H9 (cell line): Measurements from ENCODE around the gene MAP2. TPM values are rescaled to one million over a fixed set of nuclear protein-coding genes. Genes with fewer than 3 reads are reported as not detected.

Experiments used
- DNase-seq: peaks from one replicate; pipeline ENCODE4 v3.0.0-alpha.2; 2017
- H2AFZ ChIP-seq: one replicate; pipeline ENCODE4 v1.6.1; 2013; ENCODE audit warnings: mild to moderate bottlenecking, low read length, control low read depth, moderate library complexity
- H2AK5ac ChIP-seq: 2 replicates; pipeline ENCODE4 v1.6.1; 2013; ENCODE audit warnings: low read length, control low read depth, mixed read lengths; ENCODE audit not compliant: insufficient read length
- H2BK120ac ChIP-seq: one replicate; pipeline ENCODE4 v1.6.1; 2013; ENCODE audit warnings: low read depth, mild to moderate bottlenecking, low read length, control low read depth, inconsistent platforms; ENCODE audit not compliant: poor library complexity, severe bottlenecking
- H2BK12ac ChIP-seq: 2 replicates; pipeline ENCODE4 v1.6.1; 2013; ENCODE audit warnings: low read length, control low read depth, mixed read lengths, low read depth; ENCODE audit not compliant: insufficient read length
- H2BK15ac ChIP-seq: 2 replicates; pipeline ENCODE4 v1.6.1; 2013; ENCODE audit warnings: low read depth, low read length, control low read depth
- H2BK20ac ChIP-seq: one replicate; pipeline ENCODE4 v1.6.1; 2013; ENCODE audit warnings: low read depth, mild to moderate bottlenecking, low read length, control low read depth, inconsistent platforms; ENCODE audit not compliant: poor library complexity, severe bottlenecking
- H2BK5ac ChIP-seq: 2 replicates; pipeline ENCODE4 v1.6.1; 2013; ENCODE audit warnings: low read length, control low read depth, mixed read lengths; ENCODE audit not compliant: insufficient read length
- H3K14ac ChIP-seq: 2 replicates; pipeline ENCODE4 v1.6.1; 2013; ENCODE audit warnings: low read length, control low read depth; ENCODE audit not compliant: insufficient read depth
- H3K18ac ChIP-seq: 2 replicates; pipeline ENCODE4 v1.6.1; 2013; ENCODE audit warnings: low read depth, mild to moderate bottlenecking, mixed read lengths, low read length, control low read depth; ENCODE audit not compliant: insufficient read length
- H3K23ac ChIP-seq: 2 replicates; pipeline ENCODE4 v1.6.1; 2013; ENCODE audit warnings: low read length, control low read depth, mixed read lengths, low read depth; ENCODE audit not compliant: insufficient read length
- H3K23me2 ChIP-seq: 2 replicates; pipeline ENCODE4 v1.6.1; 2013; ENCODE audit warnings: low read depth, mild to moderate bottlenecking, mixed read lengths, low read length, control low read depth; ENCODE audit not compliant: insufficient read length, poor library complexity, severe bottlenecking
- H3K27ac ChIP-seq: 2 replicates; pipeline ENCODE4 v1.5.1; 2013; ENCODE audit warnings: low read length, control low read depth, mixed read lengths, low read depth; ENCODE audit not compliant: insufficient read length
- H3K27me3 ChIP-seq: 2 replicates; pipeline ENCODE4 v1.6.1; 2013; ENCODE audit warnings: low read length, control low read depth, inconsistent platforms; ENCODE audit not compliant: insufficient read depth
- H3K4ac ChIP-seq: 2 replicates; pipeline ENCODE4 v1.6.1; 2013; ENCODE audit warnings: low read depth, mild to moderate bottlenecking, control low read depth, inconsistent platforms, low read length, moderate library complexity
- H3K4me1 ChIP-seq: 2 replicates; pipeline ENCODE4 v1.6.1; 2013; ENCODE audit warnings: low read length, control low read depth, inconsistent platforms; ENCODE audit not compliant: insufficient read depth
- H3K4me2 ChIP-seq: 2 replicates; pipeline ENCODE4 v1.6.1; 2013; ENCODE audit warnings: low read length, control low read depth, mixed read lengths; ENCODE audit not compliant: insufficient read length, insufficient read depth
- H3K56ac ChIP-seq: 2 replicates; pipeline ENCODE4 v1.6.1; 2013; ENCODE audit warnings: low read depth, mild to moderate bottlenecking, mixed read lengths, low read length, control low read depth; ENCODE audit not compliant: insufficient read length
- H3K79me1 ChIP-seq: 2 replicates; pipeline ENCODE4 v1.6.1; 2013; ENCODE audit warnings: low read depth, mild to moderate bottlenecking, moderate library complexity, low read length, control low read depth, inconsistent platforms; ENCODE audit not compliant: insufficient read depth, poor library complexity, severe bottlenecking
- H3K79me2 ChIP-seq: 2 replicates; pipeline ENCODE4 v1.6.1; 2013; ENCODE audit warnings: low read length, control low read depth, inconsistent platforms; ENCODE audit not compliant: insufficient read depth
- H3K9ac ChIP-seq: 2 replicates; pipeline ENCODE4 v1.6.1; 2013; ENCODE audit warnings: low read length, control low read depth, mixed read lengths; ENCODE audit not compliant: insufficient read length; ENCODE audit errors: extremely low read depth
- H3K9me3 ChIP-seq: one replicate; pipeline ENCODE4 v1.6.1; 2013; ENCODE audit warnings: low read depth, low read length, inconsistent platforms; ENCODE audit not compliant: control insufficient read depth
- H3T11ph ChIP-seq: one replicate; pipeline ENCODE4 v1.6.1; 2013; ENCODE audit warnings: mild to moderate bottlenecking, low read length, control low read depth, inconsistent platforms
- H4K20me1 ChIP-seq: one replicate; pipeline ENCODE4 v1.6.1; 2013; ENCODE audit not compliant: control insufficient read depth, insufficient read length, insufficient read depth
- H4K5ac ChIP-seq: 2 replicates; pipeline ENCODE4 v1.6.1; 2013; ENCODE audit warnings: low read depth, mild to moderate bottlenecking, mixed read lengths, low read length, control low read depth; ENCODE audit not compliant: insufficient read length
- H4K8ac ChIP-seq: replicated peaks from 2 replicates; pipeline ENCODE4 v1.6.1; 2013; ENCODE audit warnings: low read length, control low read depth, mixed read lengths, low read depth; ENCODE audit not compliant: insufficient read length
- H4K91ac ChIP-seq: 2 replicates; pipeline ENCODE4 v1.6.1; 2013; ENCODE audit warnings: low read depth, mild to moderate bottlenecking, moderate library complexity, mixed read lengths, low read length, control low read depth; ENCODE audit not compliant: insufficient read length
- H3K27ac Mint-ChIP-seq, 3 experiments: 2 replicates in 2 of 3; 3 replicates in 1 of 3; pipeline ENCODE4 v1.8.0; 2020 to 2021; ENCODE audit warnings: mixed read lengths in 3 of 3, mild to moderate bottlenecking in 1 of 3, moderate library complexity in 1 of 3
- H3K27me3 Mint-ChIP-seq: 2 replicates; pipeline ENCODE4 v1.8.0; 2021; ENCODE audit warnings: low read depth, mild to moderate bottlenecking, moderate library complexity, mixed read lengths
- H3K36me3 Mint-ChIP-seq, 3 experiments: 2 replicates in 2 of 3; 3 replicates in 1 of 3; pipeline ENCODE4 v1.8.0; 2020 to 2021; ENCODE audit warnings: low read depth in 3 of 3, mixed read lengths in 3 of 3; ENCODE audit not compliant: insufficient read depth in 1 of 3
- H3K4me1 Mint-ChIP-seq, 2 experiments: 2 replicates each; pipeline ENCODE4 v1.8.0; 2020; ENCODE audit warnings: mixed read lengths in 2 of 2
- H3K4me3 Mint-ChIP-seq, 2 experiments: 2 replicates in 1 of 2; 3 replicates in 1 of 2; pipeline ENCODE4 v1.8.0; 2020 to 2021; ENCODE audit warnings: mild to moderate bottlenecking in 2 of 2, mixed read lengths in 2 of 2, moderate library complexity in 1 of 2
- H3K9me3 Mint-ChIP-seq, 2 experiments: 2 replicates in 1 of 2; 3 replicates in 1 of 2; pipeline ENCODE4 v1.8.0; 2020; ENCODE audit warnings: mild to moderate bottlenecking in 2 of 2, mixed read lengths in 2 of 2, moderate library complexity in 1 of 2
- WGBS: extraction: QIAGEN DNeasy Blood & Tissue Kit; methylation state at CpG from one replicate; pipeline ENCODE4 v1.1.7; 2013; ENCODE audit warnings: missing lambda C conversion rate, low lambda C conversion rate, mixed read lengths; ENCODE audit not compliant: insufficient read length; ENCODE audit errors: extremely low coverage; 5-methylcytosine and 5-hydroxymethylcytosine counted together
- total RNA-seq: library from RNA; stranded (reverse); gene quantifications from 2 replicates; pipeline ENCODE4 v1.2.1, GENCODE V29; 2021
- TF ChIP-seq, protein P1 (sequence below): fragments of 200-600 bp; sonication (generic); conservative IDR thresholded peaks from 3 replicates; pipeline ENCODE4 v1.8.0; 2021; ENCODE audit warnings: antibody characterized with exemption, mild to moderate bottlenecking

Gene MAP2
- total RNA-seq, 1 experiment from 2014 or later = 0.87 TPM

DNA sequence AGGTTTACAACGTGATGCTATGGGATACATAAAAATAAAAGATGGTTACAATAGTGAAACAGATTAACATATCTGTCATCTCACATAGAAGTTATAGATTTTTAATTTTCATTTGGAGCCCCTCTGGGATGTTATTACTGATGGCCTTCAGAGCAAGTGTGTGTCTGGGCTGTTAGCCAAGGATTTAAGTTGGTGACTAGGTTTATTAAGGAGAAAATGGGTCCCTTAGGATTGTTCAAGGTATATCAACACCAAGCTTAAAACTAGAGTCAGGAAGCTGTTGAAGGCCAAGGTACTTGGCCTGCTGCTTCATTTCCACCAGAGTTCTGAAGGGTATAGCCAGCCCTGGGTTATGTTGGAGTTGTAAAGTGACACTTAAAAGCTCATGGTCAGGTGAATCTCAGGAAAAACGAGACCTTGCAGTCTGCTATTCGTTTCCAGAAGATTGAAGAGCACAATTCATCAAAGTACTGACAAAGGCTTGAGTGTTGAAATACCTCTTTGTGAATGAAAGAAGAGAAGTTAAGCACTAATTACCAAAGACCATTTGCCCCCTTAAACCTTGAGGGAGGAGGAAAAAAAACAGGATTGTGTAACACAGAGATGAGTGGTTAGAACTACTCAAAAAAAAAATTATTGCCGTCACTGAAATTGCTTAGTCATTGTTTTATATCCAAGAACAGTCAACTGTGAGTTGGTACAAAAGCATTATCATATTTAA lies 48.4 kb downstream of the MAP2 start:
- Histone ChIP-seq H3K4me2 (no peak overlapping the region), H3K56ac (no peak overlapping the region), H3K4me1 (no peaks in the 10 kb centered on the region; the same call in 1 of the 2 replicates), H4K20me1 (no peaks in the 10 kb centered on the region), H4K8ac (no peak overlapping the region), H3K9me3 (no peaks in the 10 kb centered on the region), H2AFZ (no peak overlapping the region), H3K4ac (no peak overlapping the region), H2AK5ac (no peak overlapping the region), H2BK5ac (no peak overlapping the region), H4K91ac (no peak overlapping the region), H3K27me3 (no peaks in the 10 kb centered on the region), H2BK12ac (no peak overlapping the region), H3K14ac (no peak overlapping the region), H3K79me2 (no peaks in the 10 kb centered on the region), H3K9ac (no peak overlapping the region), H2BK15ac (no peak overlapping the region), H4K5ac (no peak overlapping the region), H2BK120ac (no peak overlapping the region), H3K23me2 (no peaks in the 10 kb centered on the region), H3K79me1 (no peaks in the 10 kb centered on the region), H3K23ac (no peak overlapping the region), H3T11ph (no peak overlapping the region), H2BK20ac (no peak overlapping the region), H3K18ac (no peak overlapping the region), H3K27ac (no peak overlapping the region)
- peak overlapping the region in 1 of 3 experiments; percentile 48; a peak in 1 of 7 replicates for H3K27ac Mint-ChIP-seq
- TF ChIP-seq, protein P1, sequence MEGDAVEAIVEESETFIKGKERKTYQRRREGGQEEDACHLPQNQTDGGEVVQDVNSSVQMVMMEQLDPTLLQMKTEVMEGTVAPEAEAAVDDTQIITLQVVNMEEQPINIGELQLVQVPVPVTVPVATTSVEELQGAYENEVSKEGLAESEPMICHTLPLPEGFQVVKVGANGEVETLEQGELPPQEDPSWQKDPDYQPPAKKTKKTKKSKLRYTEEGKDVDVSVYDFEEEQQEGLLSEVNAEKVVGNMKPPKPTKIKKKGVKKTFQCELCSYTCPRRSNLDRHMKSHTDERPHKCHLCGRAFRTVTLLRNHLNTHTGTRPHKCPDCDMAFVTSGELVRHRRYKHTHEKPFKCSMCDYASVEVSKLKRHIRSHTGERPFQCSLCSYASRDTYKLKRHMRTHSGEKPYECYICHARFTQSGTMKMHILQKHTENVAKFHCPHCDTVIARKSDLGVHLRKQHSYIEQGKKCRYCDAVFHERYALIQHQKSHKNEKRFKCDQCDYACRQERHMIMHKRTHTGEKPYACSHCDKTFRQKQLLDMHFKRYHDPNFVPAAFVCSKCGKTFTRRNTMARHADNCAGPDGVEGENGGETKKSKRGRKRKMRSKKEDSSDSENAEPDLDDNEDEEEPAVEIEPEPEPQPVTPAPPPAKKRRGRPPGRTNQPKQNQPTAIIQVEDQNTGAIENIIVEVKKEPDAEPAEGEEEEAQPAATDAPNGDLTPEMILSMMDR = no peak
- peaks cover 0 to 3% (median 2%) of the 10 kb centered on the region in 3 experiments; a peak in 2 of 7 replicates for H3K36me3 Mint-ChIP-seq
- no peaks in the 10 kb centered on the region for H3K27me3 Mint-ChIP-seq
- WGBS = 89% methylated on average over 1 of the region's 4 CpGs
- H3K9me3 Mint-ChIP-seq = peaks cover 0 to under 1% of the 10 kb centered on the region in 2 experiments; a peak in 2 of 5 replicates
- peaks cover 10 to 18% of the 10 kb centered on the region in 2 experiments for H3K4me1 Mint-ChIP-seq
- no peak for DNase-seq
- H3K4me3 Mint-ChIP-seq = no peak overlapping the region
